Cardiac muscle cell (in vitro differentiated cells and primary cell): ENCODE data around the gene EPHA6. TPM values are rescaled to one million over a fixed set of nuclear protein-coding genes. Genes with fewer than 3 reads are reported as not detected.

Experiments used
- DNase-seq, 2 donors: peaks; one replicate each; pipeline versions ENCODE4 v3.0.0 to v3.0.0-alpha.2; 2010 to 2017; ENCODE audit warnings: low read depth in 1 of 2, low spot score in 1 of 2
- H3K27ac ChIP-seq: fragments of 200-600 bp; sonication (generic); 2 replicates; pipeline ENCODE4 v1.5.1; 2016
- H3K27me3 ChIP-seq: fragments of 200-600 bp; sonication (generic); 2 replicates; pipeline ENCODE4 v1.6.0; 2016; ENCODE audit warnings: control low read depth
- H3K36me3 ChIP-seq: fragments of 200-600 bp; sonication (generic); 2 replicates; pipeline ENCODE4 v1.5.1; 2016; ENCODE audit warnings: control low read depth
- H3K4me1 ChIP-seq: fragments of 200-600 bp; sonication (generic); 2 replicates; pipeline ENCODE4 v1.8.1; 2017; ENCODE audit warnings: low read depth, mild to moderate bottlenecking, mixed run types
- H3K4me3 ChIP-seq: fragments of 200-600 bp; sonication (generic); 2 replicates; pipeline ENCODE4 v1.5.1; 2016; ENCODE audit warnings: mild to moderate bottlenecking
- H3K9me3 ChIP-seq: fragments of 200-600 bp; sonication (generic); 2 replicates; pipeline ENCODE4 v1.5.1; 2017; ENCODE audit warnings: low read depth, mild to moderate bottlenecking, control low read depth
- CTCF ChIP-seq: IDR thresholded peaks from 2 replicates; pipeline ENCODE4 v1.5.1; 2012; ENCODE audit warnings: low read depth, mild to moderate bottlenecking, low read length
- polyA plus RNA-seq: library from polyadenylated mRNA; unstranded; fragments of >200 nt; fragmentation: Nextera tagmentation; extraction: Ambion mirVana; gene quantifications from 2 replicates; pipeline ENCODE4 v1.2.1, GENCODE V29; 2016
- total RNA-seq: library from RNA; depleted of rRNA; stranded (reverse); fragments of >200 nt; gene quantifications from 2 replicates; pipeline ENCODE4 v1.2.3, GENCODE V29; 2016

Gene EPHA6
- total and polyA plus RNA-seq, 2 experiments from 2014 or later, result 0.15 TPM; not detected in 1

- TF ChIP-seq CTCF, result no peak
- no peak overlapping the region for H3K27ac ChIP-seq
- no peak overlapping the region for H3K4me3 ChIP-seq
- no peaks in the 10 kb centered on the region for H3K4me1 ChIP-seq
- H3K9me3 ChIP-seq, result no peaks in the 10 kb centered on the region
- no peaks in the 10 kb centered on the region for H3K36me3 ChIP-seq
- H3K27me3 ChIP-seq, result no peaks in the 10 kb centered on the region
- DNase-seq, result no peak
These were observed 878.4 kb downstream of the EPHA6 start for GRCh38 chr3:97692831-97693230.

GRCh38 chr3:97694876-97695275 is 880.5 kb downstream of the EPHA6 start:
- TF ChIP-seq CTCF, result no peak

GRCh38 chr3:97698691-97699090 is 884.3 kb downstream of the EPHA6 start:
- no peak overlapping the region for H3K27ac ChIP-seq
- no peaks in the 10 kb centered on the region for H3K9me3 ChIP-seq
- no peak overlapping the region for H3K4me3 ChIP-seq
- TF ChIP-seq CTCF, result no peak
- no peaks in the 10 kb centered on the region for H3K4me1 ChIP-seq
- no peaks in the 10 kb centered on the region for H3K36me3 ChIP-seq
- no peak for DNase-seq
- no peaks in the 10 kb centered on the region for H3K27me3 ChIP-seq

More at GRCh38 chr3:97694876-97695275, 880.5 kb downstream of the EPHA6 start:
- H3K27me3 ChIP-seq, result no peaks in the 10 kb centered on the region
- no peak overlapping the region for H3K27ac ChIP-seq
- DNase-seq, result no peak
- no peaks in the 10 kb centered on the region for H3K36me3 ChIP-seq
- no peaks in the 10 kb centered on the region for H3K9me3 ChIP-seq
- H3K4me1 ChIP-seq, result no peaks in the 10 kb centered on the region
- H3K4me3 ChIP-seq, result no peak overlapping the region

- H3K27me3 ChIP-seq, result no peaks in the 10 kb centered on the region
- H3K4me3 ChIP-seq, result no peak overlapping the region
- no peaks in the 10 kb centered on the region for H3K9me3 ChIP-seq
- DNase-seq, result no peak
- no peaks in the 10 kb centered on the region for H3K4me1 ChIP-seq
- TF ChIP-seq CTCF, result no peak
- H3K27ac ChIP-seq, result no peak overlapping the region
- no peaks in the 10 kb centered on the region for H3K36me3 ChIP-seq
These were observed 885.5 kb downstream of the EPHA6 start for GRCh38 chr3:97699889-97700288.

GRCh38 chr3:97705764-97706163 is 891.4 kb downstream of the EPHA6 start:
- Histone ChIP-seq H3K27me3 (no peaks in the 10 kb centered on the region), H3K9me3 (no peaks in the 10 kb centered on the region), H3K4me3 (no peak overlapping the region), H3K36me3 (no peaks in the 10 kb centered on the region), H3K27ac (no peak overlapping the region), H3K4me1 (no peaks in the 10 kb centered on the region)
- no peak for DNase-seq
- no peak for TF ChIP-seq CTCF

GRCh38 chr3:97706226-97706625 is 891.8 kb downstream of the EPHA6 start:
- DNase-seq, result no peak
- Histone ChIP-seq H3K9me3 (no peaks in the 10 kb centered on the region), H3K4me3 (no peak overlapping the region), H3K27me3 (no peaks in the 10 kb centered on the region), H3K4me1 (no peaks in the 10 kb centered on the region), H3K27ac (no peak overlapping the region), H3K36me3 (no peaks in the 10 kb centered on the region)
- no peak for TF ChIP-seq CTCF
